Astrocyte (in vitro differentiated cells and primary cell): Measurements from ENCODE around the gene ADAMTS9. TPM values are rescaled to one million over a fixed set of nuclear protein-coding genes. Genes with fewer than 3 reads are reported as not detected.

Source experiments
- DNase-seq: peaks from one replicate; pipeline ENCODE4 v3.0.0-alpha.2; 2010; ENCODE audit warnings: low read depth
- FAIRE-seq: peaks from 2 replicates; lab custom pipeline; 2011; peaks lifted over from hg19 to GRCh38; lab: Jason Lieb, UNC
- H2AFZ ChIP-seq: 2 replicates; pipeline ENCODE4 v1.6.0; 2012; ENCODE audit warnings: low read depth, low read length, inconsistent platforms
- H3K27ac ChIP-seq: 2 replicates; pipeline ENCODE4 v1.5.1; 2011; ENCODE audit warnings: low read depth, low read length, inconsistent platforms
- H3K27me3 ChIP-seq: 2 replicates; pipeline ENCODE4 v1.6.0; 2011; ENCODE audit warnings: low read length, inconsistent platforms; ENCODE audit not compliant: insufficient read depth
- H3K36me3 ChIP-seq: 2 replicates; pipeline ENCODE4 v1.5.1; 2011; ENCODE audit warnings: low read length, inconsistent platforms; ENCODE audit not compliant: insufficient read depth
- H3K4me1 ChIP-seq: 2 replicates; pipeline ENCODE4 v1.5.1; 2011; ENCODE audit warnings: low read length, inconsistent platforms; ENCODE audit not compliant: insufficient read depth
- H3K4me2 ChIP-seq: 2 replicates; pipeline ENCODE4 v1.6.0; 2012; ENCODE audit warnings: low read length, inconsistent platforms
- H3K4me3 ChIP-seq: 2 replicates; pipeline ENCODE4 v1.5.1; 2011; ENCODE audit warnings: low read depth, mild to moderate bottlenecking, low read length, inconsistent platforms; ENCODE audit not compliant: insufficient read depth
- H3K79me2 ChIP-seq: 2 replicates; pipeline ENCODE4 v1.6.0; 2012; ENCODE audit warnings: mild to moderate bottlenecking, low read length, inconsistent platforms; ENCODE audit not compliant: insufficient read depth
- H3K9ac ChIP-seq: 2 replicates; pipeline ENCODE4 v1.6.0; 2012; ENCODE audit warnings: mild to moderate bottlenecking, low read length, inconsistent platforms
- H3K9me3 ChIP-seq: 2 replicates; pipeline ENCODE4 v1.5.1; 2012; ENCODE audit warnings: low read depth, mild to moderate bottlenecking, low read length, inconsistent platforms; ENCODE audit not compliant: insufficient read depth
- H4K20me1 ChIP-seq: 2 replicates; pipeline ENCODE4 v1.6.0; 2012; ENCODE audit warnings: low read length, inconsistent platforms; ENCODE audit not compliant: insufficient read depth
- H3K27ac Mint-ChIP-seq: one replicate; pipeline ENCODE4 v1.8.0; 2021; ENCODE audit warnings: mild to moderate bottlenecking, mixed read lengths; ENCODE audit not compliant: unreplicated experiment
- H3K27me3 Mint-ChIP-seq: one replicate; pipeline ENCODE4 v1.8.0; 2021; ENCODE audit warnings: low read depth, mixed read lengths; ENCODE audit not compliant: unreplicated experiment
- H3K36me3 Mint-ChIP-seq: one replicate; pipeline ENCODE4 v1.8.0; 2021; ENCODE audit warnings: low read depth, mixed read lengths; ENCODE audit not compliant: unreplicated experiment
- H3K4me1 Mint-ChIP-seq: one replicate; pipeline ENCODE4 v1.8.0; 2021; ENCODE audit warnings: low read depth, mixed read lengths; ENCODE audit not compliant: unreplicated experiment
- H3K4me3 Mint-ChIP-seq: one replicate; pipeline ENCODE4 v1.8.0; 2021; ENCODE audit warnings: mild to moderate bottlenecking, moderate library complexity, mixed read lengths; ENCODE audit not compliant: unreplicated experiment
- H3K9me3 Mint-ChIP-seq: one replicate; pipeline ENCODE4 v1.8.0; 2021; ENCODE audit warnings: mild to moderate bottlenecking, mixed read lengths; ENCODE audit not compliant: unreplicated experiment
- EZH2 ChIP-seq: IDR thresholded peaks from 2 replicates; pipeline ENCODE4 v1.6.1; 2012; ENCODE audit warnings: mild to moderate bottlenecking, low read length, inconsistent platforms; ENCODE audit not compliant: insufficient read depth
- total RNA-seq: library from RNA; stranded (reverse); gene quantifications from 2 replicates; pipeline ENCODE4 v1.2.1, GENCODE V29; 2021
- TF ChIP-seq, protein P1 (sequence below): IDR thresholded peaks from 2 replicates; pipeline ENCODE4 v1.5.1; 2011; ENCODE audit warnings: low read depth, mild to moderate bottlenecking, inconsistent platforms, low read length, moderate library complexity; ENCODE audit not compliant: insufficient read depth

ADAMTS9 gene
- total RNA-seq, 1 donor from 2014 or later = 8.3 TPM

DNA sequence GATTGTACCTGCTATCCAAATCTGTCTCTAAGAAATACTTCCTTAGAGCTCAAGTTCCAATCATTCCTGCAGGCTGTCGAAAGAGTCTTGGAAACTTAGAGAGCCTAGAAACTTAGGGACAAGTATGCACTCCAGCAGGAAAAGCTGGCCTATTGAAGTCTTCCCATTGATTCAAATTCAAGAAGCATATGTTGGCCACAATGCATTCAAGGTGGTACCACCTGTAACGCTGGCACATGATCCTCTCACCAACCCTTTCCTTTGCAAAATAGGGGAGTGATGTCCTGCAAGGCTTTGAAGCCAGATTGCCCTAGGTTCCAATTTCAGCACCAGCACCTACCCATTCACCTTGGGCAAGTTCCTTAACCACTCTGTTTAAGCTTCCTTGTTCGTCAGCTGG, 6.0 kb downstream of the ADAMTS9 start:
- H3K4me3 ChIP-seq = no peak overlapping the region
- Mint-ChIP-seq H3K4me1 (peaks cover 2% of the 10 kb centered on the region), H3K9me3 (peaks cover 1% of the 10 kb centered on the region), H3K4me3 (no peak overlapping the region), H3K27me3 (peaks cover 32% of the 10 kb centered on the region), H3K36me3 (peaks cover 10% of the 10 kb centered on the region), H3K27ac (no peak overlapping the region)
- no peaks in the 10 kb centered on the region for H3K79me2 ChIP-seq
- peaks cover 12% of the 10 kb centered on the region for H3K4me1 ChIP-seq
- H4K20me1 ChIP-seq = peaks cover 4% of the 10 kb centered on the region
- no peak overlapping the region for H3K4me2 ChIP-seq
- H3K9ac ChIP-seq = no peak overlapping the region
- H3K9me3 ChIP-seq = no peaks in the 10 kb centered on the region
- H2AFZ ChIP-seq = no peak overlapping the region
- TF ChIP-seq, protein P1, sequence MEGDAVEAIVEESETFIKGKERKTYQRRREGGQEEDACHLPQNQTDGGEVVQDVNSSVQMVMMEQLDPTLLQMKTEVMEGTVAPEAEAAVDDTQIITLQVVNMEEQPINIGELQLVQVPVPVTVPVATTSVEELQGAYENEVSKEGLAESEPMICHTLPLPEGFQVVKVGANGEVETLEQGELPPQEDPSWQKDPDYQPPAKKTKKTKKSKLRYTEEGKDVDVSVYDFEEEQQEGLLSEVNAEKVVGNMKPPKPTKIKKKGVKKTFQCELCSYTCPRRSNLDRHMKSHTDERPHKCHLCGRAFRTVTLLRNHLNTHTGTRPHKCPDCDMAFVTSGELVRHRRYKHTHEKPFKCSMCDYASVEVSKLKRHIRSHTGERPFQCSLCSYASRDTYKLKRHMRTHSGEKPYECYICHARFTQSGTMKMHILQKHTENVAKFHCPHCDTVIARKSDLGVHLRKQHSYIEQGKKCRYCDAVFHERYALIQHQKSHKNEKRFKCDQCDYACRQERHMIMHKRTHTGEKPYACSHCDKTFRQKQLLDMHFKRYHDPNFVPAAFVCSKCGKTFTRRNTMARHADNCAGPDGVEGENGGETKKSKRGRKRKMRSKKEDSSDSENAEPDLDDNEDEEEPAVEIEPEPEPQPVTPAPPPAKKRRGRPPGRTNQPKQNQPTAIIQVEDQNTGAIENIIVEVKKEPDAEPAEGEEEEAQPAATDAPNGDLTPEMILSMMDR = no peak
- TF ChIP-seq EZH2 = no peak
- no peak overlapping the region for H3K27ac ChIP-seq
- H3K27me3 ChIP-seq = no peaks in the 10 kb centered on the region
- no peak for DNase-seq
- no peaks in the 10 kb centered on the region for H3K36me3 ChIP-seq
- FAIRE-seq = no peak

DNA sequence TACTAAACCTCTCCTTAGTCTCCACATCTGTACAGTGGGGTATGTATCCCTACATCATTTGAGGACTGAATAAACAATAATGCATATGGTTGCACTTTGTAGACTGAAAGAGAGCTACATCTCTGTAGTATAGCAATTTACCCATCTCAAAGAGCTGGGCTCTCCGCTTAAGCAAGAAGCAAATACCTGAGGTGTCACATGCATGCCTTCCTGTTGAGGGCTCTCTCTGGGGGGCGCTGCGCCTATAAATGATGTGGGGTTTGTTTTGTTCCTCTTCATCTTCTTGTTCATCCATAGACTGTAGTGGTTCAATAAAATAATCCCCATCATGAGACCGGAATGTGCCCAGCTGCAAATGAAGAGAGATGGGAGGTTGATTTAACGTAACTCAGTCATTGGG, 6.8 kb downstream of the ADAMTS9 start:
- peaks cover 10% of the 10 kb centered on the region for H3K36me3 Mint-ChIP-seq
- no peak overlapping the region for H3K27ac Mint-ChIP-seq
- Histone ChIP-seq H4K20me1 (peaks cover 4% of the 10 kb centered on the region), H3K27me3 (no peaks in the 10 kb centered on the region), H3K9me3 (no peaks in the 10 kb centered on the region), H3K27ac (no peak overlapping the region), H2AFZ (no peak overlapping the region), H3K4me1 (peaks cover 10% of the 10 kb centered on the region), H3K9ac (no peak overlapping the region), H3K36me3 (no peaks in the 10 kb centered on the region), H3K4me2 (no peak overlapping the region), H3K79me2 (no peaks in the 10 kb centered on the region), H3K4me3 (no peak overlapping the region)
- DNase-seq (no peak), FAIRE-seq (no peak)
- H3K4me3 Mint-ChIP-seq = no peak overlapping the region
- peaks cover 32% of the 10 kb centered on the region for H3K27me3 Mint-ChIP-seq
- peaks cover 1% of the 10 kb centered on the region for H3K9me3 Mint-ChIP-seq
- TF ChIP-seq EZH2 = no peak
- TF ChIP-seq, protein P1 = no peak
- peaks cover 6% of the 10 kb centered on the region for H3K4me1 Mint-ChIP-seq

DNA sequence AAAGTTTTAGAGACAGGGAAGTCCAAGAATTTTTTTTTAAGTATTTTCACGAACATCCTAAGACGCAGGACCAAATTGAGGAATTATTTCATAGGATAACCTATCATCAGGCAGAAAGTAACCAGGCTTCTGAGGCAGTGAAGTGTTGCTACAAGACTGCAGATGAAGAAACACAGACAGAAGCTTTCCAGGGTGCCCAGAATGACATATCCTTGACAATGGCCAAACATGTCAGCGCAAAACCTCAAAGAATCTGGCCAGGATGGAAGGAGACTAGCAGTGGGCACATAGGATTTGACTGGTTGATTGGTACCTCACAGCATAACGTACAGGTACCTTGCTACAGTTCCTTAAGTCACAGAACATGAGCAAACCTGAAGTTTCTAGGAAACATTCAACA, 7.5 kb downstream of the ADAMTS9 start:
- H3K27me3 Mint-ChIP-seq = peaks cover 32% of the 10 kb centered on the region
- no peak for FAIRE-seq
- H3K4me3 Mint-ChIP-seq = no peak overlapping the region
- no peak overlapping the region for H3K27ac Mint-ChIP-seq
- H3K36me3 Mint-ChIP-seq = peaks cover 10% of the 10 kb centered on the region
- no peak for TF ChIP-seq EZH2
- TF ChIP-seq, protein P1 = no peak
- no peak overlapping the region for H2AFZ ChIP-seq
- H3K9me3 Mint-ChIP-seq = peaks cover 1% of the 10 kb centered on the region
- H3K27ac ChIP-seq = no peak overlapping the region
- H3K9ac ChIP-seq = no peak overlapping the region
- DNase-seq = no peak
- no peaks in the 10 kb centered on the region for H3K27me3 ChIP-seq
- H3K4me2 ChIP-seq = no peak overlapping the region
- peaks cover 7% of the 10 kb centered on the region for H3K4me1 Mint-ChIP-seq
- H3K9me3 ChIP-seq = no peaks in the 10 kb centered on the region
- H3K4me3 ChIP-seq = no peak overlapping the region
- peaks cover 4% of the 10 kb centered on the region for H4K20me1 ChIP-seq
- H3K36me3 ChIP-seq = no peaks in the 10 kb centered on the region
- H3K79me2 ChIP-seq = no peaks in the 10 kb centered on the region
- peaks cover 9% of the 10 kb centered on the region for H3K4me1 ChIP-seq
